ENCODE data around the gene RIN3. TPM values are rescaled to one million over a fixed set of nuclear protein-coding genes. Genes with fewer than 3 reads are reported as not detected.
"Not testable (repeated sequence)": the region's sequence is repeated elsewhere in the genome, so short reads cannot be mapped to it uniquely, and the experiment has no call there.

The RIN3 gene
- total and polyA plus RNA-seq, 2 donors (not counting 3 experiments of a cell fraction or from before 2014, with no cell fraction given): 5.1 to 20.8 TPM

DNA sequence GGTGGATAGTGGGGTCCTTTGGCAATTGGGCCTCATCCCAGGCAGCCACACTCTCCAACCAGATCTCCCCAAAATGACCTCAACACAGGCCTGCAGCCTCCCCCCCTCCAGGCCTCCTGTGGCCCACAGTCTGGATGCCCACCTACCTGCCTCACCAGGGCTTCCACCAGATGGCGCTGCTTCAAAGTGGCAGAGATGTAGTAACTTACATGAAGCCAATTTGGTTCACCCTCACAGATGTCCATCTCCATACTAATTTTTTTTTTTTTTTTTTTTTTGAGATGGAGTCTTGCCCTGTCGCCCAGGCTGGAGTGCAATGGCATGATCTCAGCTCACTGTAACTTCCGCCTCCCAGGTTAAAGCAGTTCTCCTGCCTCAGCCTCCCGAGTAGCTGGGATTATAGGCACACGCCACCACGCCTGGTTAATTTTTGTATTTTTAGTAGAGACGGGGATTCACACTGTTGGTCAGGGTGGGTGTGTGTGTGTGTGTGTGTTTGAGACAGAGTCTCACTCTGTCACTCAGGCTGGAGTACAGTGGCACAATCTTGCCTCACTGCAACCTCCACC is 201.2 kb downstream of the RIN3 start:
- H2AFZ ChIP-seq (ENCODE audit: low read depth, low read length); BruUV-seq (replicated peaks); H3K27me3 ChIP-seq (ENCODE audit: control insufficient read depth in 2 of 2, insufficient read depth in 2 of 2, low read length in 2 of 2); H3K79me2 ChIP-seq (ENCODE audit: control insufficient read depth, insufficient read depth, low read length); H3K27ac ChIP-seq (ENCODE audit: insufficient read depth, low read depth, low read length); H3K9me1 ChIP-seq (replicated peaks; ENCODE audit: control insufficient read depth, extremely low read depth, insufficient read depth, low read length); H3K4me3 ChIP-seq (replicated peaks in 1 of 3; ENCODE audit: insufficient read depth in 1 of 3, low read depth in 1 of 3, low read length in 3 of 3); H3K4me1 ChIP-seq (ENCODE audit: control insufficient read depth, extremely low read depth, insufficient read depth, low read length); H3K36me3 ChIP-seq (ENCODE audit: control insufficient read depth in 2 of 2, extremely low read depth in 1 of 2, insufficient read depth in 2 of 2, low read length in 2 of 2); H4K20me1 ChIP-seq (replicated peaks; ENCODE audit: control insufficient read depth, extremely low read depth, insufficient read depth, low read length); H3K4me2 ChIP-seq (ENCODE audit: insufficient read depth, low read length); dilution Hi-C loops (cut with MboI; ENCODE audit: extremely low pct_ligation_motif_present, low sequenced_read_pairs); H3K9ac ChIP-seq (replicated peaks; ENCODE audit: extremely low read depth, insufficient read depth, low read length); H3K9me3 ChIP-seq (replicated peaks; ENCODE audit: control insufficient read depth, insufficient read depth, low read length): not testable (repeated sequence)
- ChIA-PET POLR2A (interaction anchor here (1.4 kb wide), 1 partner anchor 34 kb away, joined by 3 read pairs; the partner anchor contains the start of gene LGMN), CTCF (interaction anchor here (0.6 to 4.9 kb wide), 18 partner anchors 11 to 504 kb away, joined by 3 to 96 read pairs (median 4); partner anchors contain the start of gene LGMN)
- peak; percentile 63 to 78 for TF ChIP-seq CTCF (IDR thresholded peaks at IDR 0.05; ENCODE audit: extremely low read depth in 1 of 2, insufficient read depth in 1 of 2, low read depth in 1 of 2, low read length in 2 of 2)
- peak; percentile 64 for DNase-seq (ENCODE audit: low read depth, low spot score)
- FAIRE-seq: peak; percentile 72
- intact Hi-C loops (cut with micrococcal nuclease): loop anchor here (1.0 kb wide), 2 partner anchors 33 to 69 kb away; partner anchors contain the start of gene LGMN

DNA sequence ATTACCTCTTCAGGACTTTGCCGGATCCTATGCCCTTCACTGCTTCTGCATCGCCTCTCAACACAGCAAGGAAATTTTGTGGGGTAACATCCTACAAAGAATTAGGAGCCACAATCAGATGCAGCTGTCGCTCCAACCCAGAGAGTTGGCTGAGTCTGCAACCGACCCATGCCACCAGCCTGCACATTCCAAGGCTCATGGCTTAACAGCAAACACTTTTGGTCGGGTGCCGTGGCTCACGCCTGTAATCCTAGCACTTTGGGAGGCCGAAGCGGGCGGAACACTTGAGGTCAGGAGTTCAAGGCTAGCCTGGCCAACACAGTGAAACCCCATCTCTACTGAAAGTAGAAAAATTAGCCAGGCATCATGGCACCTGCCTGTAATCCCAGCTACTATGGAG is 202.6 kb downstream of the RIN3 start:
- Histone ChIP-seq H3K9me1 (replicated peaks; ENCODE audit: control insufficient read depth, extremely low read depth, insufficient read depth, low read length) (no peaks in the 10 kb centered on the region), H4K20me1 (replicated peaks; ENCODE audit: control insufficient read depth, extremely low read depth, insufficient read depth, low read length) (no peaks in the 10 kb centered on the region), H3K4me2 (ENCODE audit: insufficient read depth, low read length) (no peak overlapping the region), H3K27ac (ENCODE audit: insufficient read depth, low read depth, low read length) (no peak overlapping the region), H3K27me3 (ENCODE audit: control insufficient read depth in 2 of 2, insufficient read depth in 2 of 2, low read length in 2 of 2) (no peaks in the 10 kb centered on the region), H3K79me2 (ENCODE audit: control insufficient read depth, insufficient read depth, low read length) (no peaks in the 10 kb centered on the region), H3K36me3 (ENCODE audit: control insufficient read depth in 2 of 2, extremely low read depth in 1 of 2, insufficient read depth in 2 of 2, low read length in 2 of 2) (no peaks in the 10 kb centered on the region), H2AFZ (ENCODE audit: low read depth, low read length) (no peak overlapping the region), H3K9me3 (replicated peaks; ENCODE audit: control insufficient read depth, insufficient read depth, low read length) (no peaks in the 10 kb centered on the region), H3K9ac (replicated peaks; ENCODE audit: extremely low read depth, insufficient read depth, low read length) (no peak overlapping the region), H3K4me3 (replicated peaks in 1 of 3; ENCODE audit: insufficient read depth in 1 of 3, low read depth in 1 of 3, low read length in 3 of 3) (no peak overlapping the region), H3K4me1 (ENCODE audit: control insufficient read depth, extremely low read depth, insufficient read depth, low read length) (no peaks in the 10 kb centered on the region)
- FAIRE-seq (no peak), DNase-seq (ENCODE audit: low read depth, low spot score) (no peak)
- dilution Hi-C loops (cut with MboI; ENCODE audit: extremely low pct_ligation_motif_present, low sequenced_read_pairs) (no loop called here), intact Hi-C loops (cut with micrococcal nuclease) (no loop called here)
- ChIA-PET CTCF (interaction anchor here (2.7 kb wide), 1 partner anchor 68 kb away, joined by 16 read pairs; no protein-coding TSS in a partner anchor), POLR2A (no interaction called here)
- BruUV-seq (replicated peaks): no TSS peak
- TF ChIP-seq FOS (IDR thresholded peaks at IDR 0.05; ENCODE audit: borderline replicate concordance, insufficient read depth, low read length): no peak
- no peak for TF ChIP-seq CTCF (IDR thresholded peaks at IDR 0.05; ENCODE audit: extremely low read depth in 1 of 2, insufficient read depth in 1 of 2, low read depth in 1 of 2, low read length in 2 of 2)
- TF ChIP-seq EZH2 (IDR thresholded peaks at IDR 0.05; ENCODE audit: borderline replicate concordance, low read depth, low read length, severe bottlenecking): no peak
- TF ChIP-seq MYC (IDR thresholded peaks at IDR 0.05; ENCODE audit: low read depth, low read length): no peak
- no peak for TF ChIP-seq GATA2 (IDR thresholded peaks at IDR 0.05; ENCODE audit: insufficient read depth, insufficient read length, low read depth, low read length)
- no peak for TF ChIP-seq POLR2A (IDR thresholded peaks at IDR 0.05; ENCODE audit: low read depth, low read length)
- TF ChIP-seq JUN (IDR thresholded peaks at IDR 0.05; ENCODE audit: borderline replicate concordance, insufficient read depth, insufficient read length, low read depth): no peak
- no peak for TF ChIP-seq MAX (IDR thresholded peaks at IDR 0.05; ENCODE audit: insufficient read depth, insufficient read length)
- no peak for TF ChIP-seq POLR2AphosphoS5 (IDR thresholded peaks at IDR 0.05; ENCODE audit: insufficient read depth, low read depth, low read length)
